GF-D8 (cell line): ENCODE results near the gene EFNA3.

ENCODE experiments used
- DNase-seq: peaks from one replicate; lab custom pipeline; 2025; lab: John Stamatoyannopoulos, UW

Gene EFNA3

DNA sequence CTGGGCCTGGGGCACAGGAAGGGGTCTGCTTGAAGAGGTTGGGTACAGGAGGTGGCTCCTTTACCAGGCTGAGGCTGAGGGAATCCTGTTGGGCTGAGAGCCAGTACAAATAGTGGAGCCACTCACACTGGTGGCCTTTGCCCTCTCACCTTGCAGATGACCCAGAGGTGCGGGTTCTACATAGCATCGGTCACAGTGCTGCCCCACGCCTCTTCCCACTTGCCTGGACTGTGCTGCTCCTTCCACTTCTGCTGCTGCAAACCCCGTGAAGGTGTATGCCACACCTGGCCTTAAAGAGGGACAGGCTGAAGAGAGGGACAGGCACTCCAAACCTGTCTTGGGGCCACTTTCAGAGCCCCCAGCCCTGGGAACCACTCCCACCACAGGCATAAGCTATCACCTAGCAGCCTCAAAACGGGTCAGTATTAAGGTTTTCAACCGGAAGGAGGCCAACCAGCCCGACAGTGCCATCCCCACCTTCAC lies 55.2 kb downstream of the EFNA3 start:
- DNase-seq, result no peak

- DNase-seq, result no peak
Measured at GRCh38 chr1:155134322-155134721, 55.7 kb downstream of the EFNA3 start.

GRCh38 chr1:155134880-155135414 lies 56.3 kb downstream of the EFNA3 start:
- peak; percentile 47 for DNase-seq

DNA sequence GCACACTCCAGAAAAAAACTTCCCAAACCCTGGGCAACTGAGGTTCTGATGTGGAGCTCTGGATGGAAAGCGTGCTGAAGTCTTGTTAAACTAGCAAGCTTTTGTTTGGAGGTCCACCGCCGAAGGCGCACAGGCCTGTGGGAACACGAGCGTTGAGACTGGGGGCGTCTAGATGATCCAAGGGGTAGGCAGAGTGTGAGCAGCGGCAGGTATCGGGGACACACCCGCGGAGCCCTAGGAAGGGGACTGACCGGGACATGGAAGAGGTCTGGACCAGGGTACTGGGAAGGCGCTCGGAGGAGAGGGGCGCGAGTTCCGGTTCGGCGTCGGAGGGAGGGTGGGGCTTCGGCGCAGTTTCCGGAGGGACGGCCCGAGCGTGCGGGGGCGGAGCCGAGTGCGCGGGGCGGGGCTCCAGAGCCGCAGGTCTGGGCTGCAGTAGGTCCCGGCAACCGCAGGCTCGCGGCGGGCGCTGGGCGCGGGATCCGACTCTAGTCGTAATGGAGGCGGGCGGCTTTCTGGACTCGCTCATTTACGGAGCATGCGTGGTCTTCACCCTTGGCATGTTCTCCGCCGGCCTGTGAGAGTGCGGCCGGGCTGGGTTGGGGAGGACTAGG lies 56.9 kb downstream of the EFNA3 start, which contains the start of gene SLC50A1:
SLC50A1 (plus strand) TSS at position 438 of the 614 bp plus-strand sequence; CDS start at position 498, 60 bp downstream.
- peak; percentile 80 for DNase-seq

- DNase-seq, result peak; percentile 61
Measured at GRCh38 chr1:155136748-155137147, 58.1 kb downstream of the EFNA3 start.
